ENCODE results near the gene TMEM123. TPM values are rescaled to one million over a fixed set of nuclear protein-coding genes. Genes with fewer than 3 reads are reported as not detected.

The TMEM123 gene
- total RNA-seq, 4 donors from 2014 or later: 52.6 to 147 (median 101) TPM

GRCh38 chr11:102389253-102389652 lies 63.3 kb downstream of the TMEM123 start:
- no peak for TF ChIP-seq CTCF (IDR thresholded peaks at IDR 0.05; ENCODE audit: low read depth)

- TF ChIP-seq CTCF (IDR thresholded peaks at IDR 0.05; ENCODE audit: low read depth): no peak
These were observed 65.4 kb downstream of the TMEM123 start for GRCh38 chr11:102387043-102387781.

- TF ChIP-seq CTCF (IDR thresholded peaks at IDR 0.05; ENCODE audit: low read depth): no peak
These were observed 66.3 kb downstream of the TMEM123 start for GRCh38 chr11:102386136-102386734.

GRCh38 chr11:102385085-102386007 lies 67.2 kb downstream of the TMEM123 start:
- no peak for TF ChIP-seq CTCF (IDR thresholded peaks at IDR 0.05; ENCODE audit: low read depth)

GRCh38 chr11:102384419-102385079 lies 68.0 kb downstream of the TMEM123 start:
- TF ChIP-seq CTCF (IDR thresholded peaks at IDR 0.05; ENCODE audit: low read depth): no peak

- TF ChIP-seq CTCF (IDR thresholded peaks at IDR 0.05; ENCODE audit: low read depth): no peak
These were observed 68.7 kb downstream of the TMEM123 start for GRCh38 chr11:102383839-102384238.
